GM19455 (cell line): ENCODE results near the gene STK35.
"Not testable (repeated sequence)": the region's sequence is repeated elsewhere in the genome, so short reads cannot be mapped to it uniquely, and the experiment has no call there.

Experiments
- ATAC-seq: cut with Tn5 transposase; IDR thresholded peaks from one replicate; pipeline ENCODE4 v1.9.1; 2021; ENCODE audit not compliant: unreplicated experiment

Gene STK35

GRCh38 chr20:2156666-2157624 lies 55.3 kb downstream of the STK35 start:
- ATAC-seq: no peak

DNA sequence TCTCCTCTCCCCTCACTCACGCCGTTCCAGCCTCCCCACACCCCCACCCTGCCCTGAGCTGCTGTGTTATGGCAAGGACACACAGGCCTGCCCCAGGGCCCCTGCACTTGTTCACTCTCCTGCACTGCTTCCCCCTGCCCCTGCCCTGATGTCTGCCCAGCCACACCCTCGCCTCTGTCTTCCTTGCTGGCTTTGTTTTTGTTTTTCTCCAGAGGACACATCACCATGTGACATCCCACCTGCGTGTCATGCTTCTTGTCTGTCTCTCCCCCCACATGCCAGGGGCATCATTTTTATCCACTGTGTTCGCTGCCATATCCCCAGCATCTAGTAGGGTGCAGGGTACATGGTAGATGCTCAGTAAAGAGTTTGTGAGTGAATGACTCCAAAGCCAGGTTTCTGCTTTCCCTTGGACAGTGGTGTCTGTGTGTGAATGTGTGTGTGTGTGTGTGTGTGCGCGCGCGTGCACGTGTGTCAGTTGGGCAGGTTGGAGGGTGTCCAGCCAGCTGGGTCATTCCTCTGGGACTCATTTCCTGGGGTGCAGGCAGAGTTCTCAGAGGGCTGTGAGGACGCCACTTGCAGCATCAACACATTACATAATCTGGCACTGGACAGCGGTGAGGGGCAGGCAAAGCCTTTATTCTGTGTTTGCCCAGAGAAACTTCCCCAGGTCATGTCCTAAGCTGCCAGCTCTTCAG lies 60.6 kb downstream of the STK35 start:
- ATAC-seq: no peak

DNA sequence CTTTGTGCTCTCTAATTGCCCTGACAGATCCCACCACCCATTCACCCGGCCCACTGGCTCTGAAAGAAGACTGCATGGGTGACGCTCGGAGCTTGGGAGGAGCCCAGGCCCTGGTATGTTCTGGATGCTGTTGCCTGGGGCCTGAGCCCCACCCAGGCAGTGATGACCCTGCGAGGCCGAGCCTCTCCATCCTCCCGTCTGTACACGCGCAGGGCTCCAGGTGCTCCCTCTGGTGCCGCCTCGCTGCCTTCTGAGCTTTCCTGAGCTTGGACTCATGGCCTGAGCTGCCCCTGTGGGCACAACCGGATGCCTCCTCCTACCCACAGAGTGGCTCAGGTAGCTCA lies 61.2 kb downstream of the STK35 start:
- ATAC-seq: no peak

GRCh38 chr20:2163312-2163711 lies 61.7 kb downstream of the STK35 start:
- no peak for ATAC-seq

GRCh38 chr20:2163757-2164156 lies 62.1 kb downstream of the STK35 start:
- no peak for ATAC-seq

DNA sequence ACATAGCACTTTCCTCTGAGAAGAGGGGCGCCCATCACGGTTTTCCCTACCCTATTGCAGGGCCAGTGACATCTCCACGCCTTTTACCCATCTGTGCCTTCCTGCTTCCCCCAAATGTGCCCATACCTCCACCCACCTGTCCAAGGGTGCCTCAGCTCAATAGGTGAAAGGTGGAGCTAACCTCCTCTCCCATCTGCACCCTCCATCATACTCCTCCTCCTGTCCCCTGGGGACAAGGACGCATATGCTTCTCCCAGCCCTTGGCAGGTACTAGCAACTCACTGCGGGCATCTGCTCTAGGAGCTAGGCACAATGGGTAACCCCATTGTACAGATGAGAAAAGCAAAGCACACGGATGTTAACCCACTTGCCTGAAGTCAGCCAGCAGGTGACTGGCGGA lies 62.8 kb downstream of the STK35 start:
- no peak for ATAC-seq

GRCh38 chr20:2164966-2165365 lies 63.3 kb downstream of the STK35 start:
- no peak for ATAC-seq

DNA sequence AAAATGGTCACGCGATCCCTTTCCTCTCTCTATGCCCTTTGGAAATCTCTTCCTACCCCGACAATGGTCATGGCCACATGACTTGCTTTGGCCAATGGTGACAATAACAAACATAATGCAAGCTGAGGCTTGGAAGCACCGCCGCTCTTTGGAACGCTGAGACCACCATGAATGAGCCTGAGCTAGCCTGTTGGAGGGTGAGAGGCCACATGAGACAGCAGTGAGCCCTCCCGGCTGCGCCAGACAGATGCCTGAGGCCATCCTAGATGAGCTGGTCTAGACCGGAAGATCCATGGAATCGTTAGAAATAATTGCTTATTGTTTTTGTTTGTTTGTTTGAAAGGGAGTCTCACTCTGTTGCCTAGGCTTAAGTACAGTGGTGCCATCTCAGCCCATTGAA lies 64.2 kb downstream of the STK35 start:
- ATAC-seq: no peak

GRCh38 chr20:2167112-2167511 lies 65.5 kb downstream of the STK35 start:
- ATAC-seq: no peak

DNA sequence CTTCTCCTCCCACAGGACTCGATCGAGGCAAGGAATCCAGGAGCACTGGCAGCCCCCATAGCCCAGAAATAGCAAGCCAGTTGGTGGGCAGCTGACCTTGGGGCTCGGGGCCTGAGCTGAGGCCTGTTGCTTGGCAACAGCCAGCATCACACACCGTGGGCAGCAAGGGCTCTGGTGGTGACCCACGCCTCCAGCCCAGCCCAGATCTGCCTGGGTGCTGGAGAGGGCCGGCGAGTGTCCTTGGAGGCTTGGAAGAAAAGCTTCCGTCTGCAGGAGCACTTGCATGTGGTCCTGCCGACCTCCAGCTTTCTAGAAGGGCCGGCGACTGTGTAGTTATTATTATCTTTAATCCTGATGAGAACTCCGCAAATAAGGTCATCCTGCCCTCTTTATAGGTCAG lies 67.3 kb downstream of the STK35 start:
- no peak for ATAC-seq

DNA sequence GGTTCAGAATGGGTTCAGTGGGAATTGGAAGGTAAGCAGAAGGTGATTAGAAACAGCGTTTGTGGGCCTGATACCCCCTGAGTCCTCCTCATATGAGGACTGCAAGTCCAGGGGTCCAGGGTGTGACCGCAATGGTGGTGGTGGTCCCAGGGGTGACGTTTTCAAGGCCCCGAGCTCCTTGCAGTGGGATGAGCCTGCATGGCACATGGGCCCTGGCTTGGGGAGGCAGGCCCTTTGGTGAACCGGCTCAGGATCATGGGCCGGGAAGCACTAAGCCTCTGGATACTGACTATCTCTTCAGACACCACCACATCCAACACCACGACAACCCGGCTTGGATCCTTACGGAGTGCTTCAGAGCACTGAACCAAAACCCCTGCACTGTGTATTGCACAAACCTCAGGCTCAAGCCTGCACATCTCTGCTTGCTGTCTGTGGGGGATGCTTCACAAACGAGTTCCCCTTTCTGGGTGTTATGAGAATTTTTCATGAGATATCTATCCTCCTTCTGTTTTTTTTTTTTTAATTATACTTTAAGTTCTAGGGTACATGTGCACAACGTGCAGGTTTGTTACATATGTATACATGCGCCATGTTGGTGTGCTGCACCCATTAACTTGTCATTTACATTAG lies 67.9 kb downstream of the STK35 start:
- no peak for ATAC-seq

DNA sequence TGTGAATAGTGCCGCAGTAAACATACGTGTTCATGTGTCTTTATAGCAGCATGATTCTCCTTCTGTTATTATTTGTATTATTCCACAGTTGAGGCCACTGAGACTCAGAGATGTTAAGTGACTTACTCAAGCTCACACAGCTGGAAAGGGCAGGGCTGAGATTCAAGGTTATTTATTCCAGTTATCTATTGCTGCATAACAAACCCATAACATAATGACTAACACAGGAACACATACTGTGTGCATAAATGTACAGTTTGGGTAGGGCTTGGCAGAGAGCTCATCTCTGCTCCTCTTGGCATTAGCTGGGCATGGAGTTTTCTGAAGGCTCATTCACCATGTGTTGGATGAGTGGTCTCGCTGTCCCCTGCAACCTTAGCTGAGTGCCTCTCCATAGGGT lies 68.8 kb downstream of the STK35 start:
- ATAC-seq: no peak

GRCh38 chr20:2171266-2171790 lies 69.7 kb downstream of the STK35 start:
- ATAC-seq: no peak

DNA sequence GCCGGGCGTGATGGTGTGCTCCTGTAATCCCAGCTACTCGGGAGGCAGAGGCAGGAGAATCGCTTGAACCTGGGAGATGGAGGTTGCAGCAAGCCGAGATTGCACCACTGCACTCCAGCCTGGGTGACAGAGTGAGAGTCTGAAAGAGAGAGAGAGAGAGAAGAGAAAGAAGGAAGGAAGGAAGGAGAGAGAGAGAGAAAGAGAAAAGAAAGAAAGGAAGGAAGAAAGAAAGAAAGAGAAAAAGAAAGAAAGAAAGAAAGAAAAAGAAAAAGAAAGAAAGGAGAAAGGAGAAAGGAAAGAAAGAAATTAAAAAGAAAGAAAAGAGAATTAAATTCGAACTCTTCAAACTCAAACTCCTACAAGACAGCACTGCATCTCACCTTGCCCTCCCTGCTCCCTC lies 70.2 kb downstream of the STK35 start:
- ATAC-seq: not testable (repeated sequence)

DNA sequence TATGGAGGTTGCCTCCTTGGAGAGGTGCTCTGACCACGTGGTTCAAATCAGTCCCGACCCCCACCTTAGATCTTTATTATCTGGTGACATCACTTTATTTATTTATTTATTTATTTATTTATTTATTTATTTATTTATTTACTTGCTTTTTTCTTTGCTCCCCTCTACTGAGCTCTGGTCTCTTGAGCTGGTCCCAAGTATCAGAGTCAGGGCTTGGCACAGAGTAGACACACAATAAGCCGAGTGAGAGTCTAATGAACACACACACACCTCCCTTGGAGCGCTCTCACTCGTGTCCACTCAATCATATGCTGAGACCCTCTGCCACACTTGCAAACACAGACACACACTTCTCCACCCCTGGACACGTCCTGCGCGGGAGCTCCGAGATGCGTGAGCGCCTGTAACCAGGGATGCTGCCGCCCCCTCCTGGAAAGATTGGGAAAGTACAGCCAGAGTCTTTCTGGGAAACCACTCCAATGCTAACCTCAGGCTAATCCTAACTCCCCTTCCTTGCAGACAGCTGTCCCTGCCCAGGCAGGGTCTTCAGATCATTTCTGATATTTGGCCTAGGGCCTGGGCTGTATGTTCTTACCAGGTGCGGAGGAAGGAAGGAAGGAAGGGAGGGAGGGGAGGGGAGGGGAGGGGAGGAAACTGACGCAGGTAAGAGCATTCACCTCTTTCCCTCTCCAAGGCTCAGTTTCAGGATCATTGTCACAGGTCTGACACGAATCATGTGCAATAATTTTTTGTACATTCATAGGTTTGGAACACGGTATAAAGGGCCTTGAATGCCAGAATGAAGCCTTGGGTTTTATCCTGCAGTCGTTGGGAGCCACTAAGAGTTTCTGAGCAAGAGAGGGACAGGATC lies 70.9 kb downstream of the STK35 start:
- no peak for ATAC-seq

DNA sequence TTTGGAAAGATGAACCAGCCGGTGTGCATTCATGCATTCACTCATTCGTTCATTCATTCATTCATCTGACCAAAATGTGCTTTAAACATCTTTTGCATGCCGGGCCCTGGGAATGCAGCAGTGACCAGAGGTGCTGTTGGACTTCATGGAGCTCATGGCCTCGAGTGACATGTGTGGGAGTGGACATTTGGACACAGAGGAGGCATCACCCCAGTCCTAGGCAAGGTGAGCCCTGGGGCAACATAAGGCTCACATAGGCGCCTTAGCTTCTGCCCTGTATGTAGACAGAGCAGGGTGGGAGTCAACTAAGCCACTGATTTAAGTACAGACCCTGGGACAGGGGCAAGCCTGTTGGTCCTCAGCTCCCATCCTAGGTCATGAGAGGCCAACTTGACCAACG lies 71.6 kb downstream of the STK35 start:
- ATAC-seq: no peak

- no peak for ATAC-seq
Observed at GRCh38 chr20:2174067-2174466, 72.4 kb downstream of the STK35 start.

DNA sequence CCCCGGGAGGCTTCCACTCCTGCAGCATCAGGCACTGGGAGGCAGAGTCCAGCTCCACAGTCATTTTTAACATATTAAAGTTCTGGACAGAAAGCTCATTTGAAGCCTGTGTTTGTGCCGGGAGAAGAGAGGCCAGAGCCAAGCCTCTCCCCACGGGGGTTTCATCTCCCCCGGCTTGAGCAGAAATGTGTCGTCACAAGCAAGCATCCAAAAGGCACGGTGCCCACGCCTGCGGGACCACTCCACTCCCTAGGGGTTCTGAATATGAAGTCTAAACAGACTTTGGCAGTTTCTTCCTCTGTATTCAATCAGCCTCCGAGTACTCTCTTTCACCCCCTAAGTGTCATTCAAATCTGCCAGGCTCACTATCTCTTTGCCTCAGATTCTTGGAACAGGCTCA lies 75.3 kb downstream of the STK35 start:
- no peak for ATAC-seq

DNA sequence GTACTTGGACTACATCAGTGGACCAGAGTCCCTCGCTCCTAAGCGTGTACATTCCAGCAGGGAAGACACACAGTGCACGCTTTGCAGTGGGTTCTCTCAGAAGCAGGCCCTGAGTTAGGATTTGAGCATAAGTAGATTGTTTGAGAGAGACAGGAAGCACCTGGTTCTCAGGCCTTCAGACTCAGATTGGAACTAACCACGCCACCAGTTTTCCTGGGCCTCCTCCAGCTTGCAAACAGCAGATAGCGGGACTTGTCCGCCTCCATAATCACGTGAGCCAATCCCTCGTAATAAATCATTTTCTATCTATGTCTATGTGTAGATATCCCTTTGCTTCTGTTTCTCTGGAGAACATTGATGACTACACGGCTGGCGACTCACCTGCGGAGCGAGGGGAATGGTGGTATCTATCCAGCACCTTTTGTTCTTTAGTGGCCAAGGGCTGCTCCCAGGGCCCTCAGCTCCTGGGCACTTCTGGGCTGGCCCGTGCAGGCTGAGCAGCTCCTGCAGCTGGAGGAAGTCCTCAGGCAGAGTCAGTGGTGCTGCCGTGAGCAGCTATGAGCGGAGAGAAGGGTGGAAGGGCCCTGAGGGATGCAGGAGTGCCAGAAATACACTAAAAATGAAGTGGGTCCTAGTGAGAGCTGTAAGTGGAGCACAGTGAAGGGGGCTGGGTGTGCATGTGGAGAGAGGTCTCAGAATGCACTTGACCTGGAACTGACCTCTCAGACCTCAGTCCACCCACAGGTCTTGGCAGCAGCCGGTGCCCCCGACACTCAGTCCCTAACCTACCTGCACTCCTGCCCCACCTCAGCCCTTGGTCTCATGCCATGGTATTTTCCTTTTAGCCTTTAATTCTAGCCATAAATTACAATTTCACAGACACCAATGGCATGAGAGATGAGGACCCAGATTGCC lies 76.9 kb downstream of the STK35 start:
- no peak for ATAC-seq

DNA sequence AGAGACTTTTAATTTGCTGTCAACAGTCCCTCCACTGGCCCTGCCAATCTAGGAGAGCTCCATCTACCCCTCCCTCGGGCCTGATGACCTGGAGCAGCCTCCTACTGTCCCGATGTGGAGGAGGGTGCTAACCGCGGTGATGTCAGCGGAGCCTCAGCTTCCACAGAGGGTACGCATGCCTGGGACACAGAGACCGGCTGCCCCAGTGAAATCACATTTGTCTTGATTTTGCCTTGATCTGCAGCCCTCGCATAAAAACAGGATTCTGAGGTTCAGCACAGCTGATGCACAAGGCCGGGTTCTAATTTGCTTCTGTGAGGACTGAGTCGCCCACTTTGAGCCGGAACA lies 77.6 kb downstream of the STK35 start:
- ATAC-seq: no peak
